HEK293 (cell line): Measurements from ENCODE around the gene SNCB.
"Not testable (repeated sequence)": the region's sequence is repeated elsewhere in the genome, so short reads cannot be mapped to it uniquely, and the experiment has no call there.

Experiments
- CTCF ChIA-PET: fragments of 350-600 bp; formaldehyde crosslinking; extraction: SDS; loops from one replicate; lab custom pipeline; 2021; ENCODE audit warnings: antibody characterized with exemption; lab: Yijun Ruan, JAX
- POLR2A ChIA-PET: fragments of 300-600 bp; formaldehyde crosslinking; extraction: SDS; loops from one replicate; lab custom pipeline; 2020; ENCODE audit warnings: antibody characterized with exemption, inconsistent platforms; lab: Yijun Ruan, JAX
- H3K27ac ChIP-seq: fragments of 200-500 bp; sonication (Bioruptor generic); 2 replicates; pipeline ENCODE4 v1.5.1; 2014; ENCODE audit warnings: low read depth, low read length, control low read depth, inconsistent platforms; ENCODE audit errors: extremely low read depth
- H3K36me3 ChIP-seq, 2 experiments: fragments of 200-500 bp in 1 of 2; sonication (Bioruptor generic) in 1 of 2; 1 replicate in 1 of 2; 2 replicates in 1 of 2; pipeline ENCODE4 v1.5.1; 2014 to 2017; ENCODE audit warnings: inconsistent platforms in 2 of 2, low read length in 2 of 2; ENCODE audit not compliant: control insufficient read depth in 2 of 2, insufficient read depth in 1 of 2
- H3K4me1 ChIP-seq: fragments of 200-500 bp; sonication (Bioruptor generic); 2 replicates; pipeline ENCODE4 v1.5.1; 2014; ENCODE audit warnings: mild to moderate bottlenecking, low read length, inconsistent platforms; ENCODE audit not compliant: control insufficient read depth, insufficient read depth
- H3K4me3 ChIP-seq: 2 replicates; pipeline ENCODE4 v1.5.1; 2011; ENCODE audit warnings: low read depth, mild to moderate bottlenecking, control low read depth, low read length, moderate library complexity
- H3K9me3 ChIP-seq: fragments of 200-500 bp; sonication (Bioruptor generic); 2 replicates; pipeline ENCODE4 v1.5.1; 2014; ENCODE audit warnings: low read depth, low read length, inconsistent platforms; ENCODE audit not compliant: control insufficient read depth, insufficient read depth
- EGR2 ChIP-seq: fragments of 450-650 bp; formaldehyde crosslinking; IDR thresholded peaks from 2 replicates; pipeline ENCODE4 v1.5.1; 2016; ENCODE audit warnings: low read depth, missing biosample characterization, missing genetic modification characterization
- KLF16 ChIP-seq: fragments of 450-650 bp; formaldehyde crosslinking; IDR thresholded peaks from 2 replicates; pipeline ENCODE4 v1.5.1; 2017; ENCODE audit warnings: missing biosample characterization, missing genetic modification characterization
- PRDM4 ChIP-seq: fragments of 450-650 bp; formaldehyde crosslinking; IDR thresholded peaks from 2 replicates; pipeline ENCODE4 v1.5.1; 2017; ENCODE audit warnings: missing biosample characterization, missing genetic modification characterization
- ZBTB8A ChIP-seq: fragments of 450-650 bp; formaldehyde crosslinking; IDR thresholded peaks from 2 replicates; pipeline ENCODE4 v1.5.1; 2016; ENCODE audit warnings: missing biosample characterization, missing genetic modification characterization
- ZNF114 ChIP-seq: fragments of 450-650 bp; formaldehyde crosslinking; IDR thresholded peaks from 2 replicates; pipeline ENCODE4 v1.5.0; 2017; ENCODE audit warnings: missing biosample characterization, missing genetic modification characterization
- ZNF175 ChIP-seq: fragments of 450-650 bp; formaldehyde crosslinking; IDR thresholded peaks from 2 replicates; pipeline ENCODE4 v1.5.1; 2016; ENCODE audit warnings: missing biosample characterization, missing genetic modification characterization
- ZNF274 ChIP-seq, 2 experiments: fragments of 200-500 bp in 1 of 2; fragments of 450-650 bp in 1 of 2; sonication (Bioruptor generic) in 1 of 2; formaldehyde crosslinking in 1 of 2; IDR thresholded peaks; 2 replicates each; pipeline versions ENCODE4 v1.5.1 to v1.6.1; 2014 to 2016; ENCODE audit warnings: borderline replicate concordance in 1 of 2, inconsistent platforms in 1 of 2, low read length in 1 of 2, missing biosample characterization in 1 of 2, missing genetic modification characterization in 1 of 2
- ZNF423 ChIP-seq: fragments of 450-650 bp; formaldehyde crosslinking; IDR thresholded peaks from 2 replicates; pipeline ENCODE4 v1.5.1; 2016; ENCODE audit warnings: missing biosample characterization, missing genetic modification characterization
- ZNF624 ChIP-seq: fragments of 450-650 bp; formaldehyde crosslinking; IDR thresholded peaks from 2 replicates; pipeline ENCODE4 v1.5.1; 2017; ENCODE audit warnings: missing biosample characterization, missing genetic modification characterization
- ZNF645 ChIP-seq: fragments of 450-650 bp; formaldehyde crosslinking; IDR thresholded peaks from 2 replicates; pipeline ENCODE4; 2016; ENCODE audit warnings: missing biosample characterization, missing genetic modification characterization
- ZSCAN30 ChIP-seq: fragments of 450-650 bp; IDR thresholded peaks from 2 replicates; pipeline ENCODE4 v1.5.1; 2018; ENCODE audit warnings: missing biosample characterization, mild to moderate bottlenecking, missing genetic modification characterization, moderate library complexity

SNCB gene

GRCh38 chr5:176599749-176600430 is 30.4 kb downstream of the SNCB start:
- CTCF ChIA-PET = interaction anchor here (0.6 to 0.9 kb wide), 3 partner anchors 26 to 481 kb away, joined by 3 to 4 read pairs (median 3); no protein-coding TSS in a partner anchor
- H3K36me3 ChIP-seq, H3K4me3 ChIP-seq, H3K27ac ChIP-seq, H3K4me1 ChIP-seq, H3K9me3 ChIP-seq, POLR2A ChIA-PET: not testable (repeated sequence)
- 0 out of 2 replicates have a peak, but pooled peaks have one; percentile 13 for TF ChIP-seq EGR2 (tag by site-specific recombination)

GRCh38 chr5:176597417-176598389 is 32.6 kb downstream of the SNCB start:
- H3K4me3 ChIP-seq = no peak overlapping the region
- no peak for TF ChIP-seq ZNF274 (IDR thresholded peaks at IDR 0.05; ENCODE audit: low read length)
- no peak for TF ChIP-seq ZNF274 (tag by site-specific recombination; IDR thresholded peaks at IDR 0.05; ENCODE audit: borderline replicate concordance)
- TF ChIP-seq ZBTB8A (tag by site-specific recombination) = no peak
- no peak for TF ChIP-seq ZNF114 (tag by site-specific recombination)
- no peak for TF ChIP-seq ZNF175 (tag by site-specific recombination)
- H3K36me3 ChIP-seq = peaks cover 0 to 7% of the 10 kb centered on the region in 2 experiments; a peak in 1 of 3 replicates
- no peaks in the 10 kb centered on the region for H3K4me1 ChIP-seq
- ChIA-PET POLR2A (no interaction called here), CTCF (no interaction called here)
- no peak overlapping the region for H3K27ac ChIP-seq
- H3K9me3 ChIP-seq = no peaks in the 10 kb centered on the region

GRCh38 chr5:176596689-176597416 is 33.5 kb downstream of the SNCB start:
- no peak for TF ChIP-seq ZNF624
- no peak for TF ChIP-seq PRDM4 (tag by site-specific recombination)
- no peak for TF ChIP-seq ZNF423
- no peak for TF ChIP-seq KLF16
- no peak for TF ChIP-seq ZNF645 (tag by site-specific recombination)
- no peak for TF ChIP-seq ZNF175 (tag by site-specific recombination)
- no peak for TF ChIP-seq ZSCAN30
- TF ChIP-seq, all 188 proteins: peak for 0
- no peak overlapping the region for H3K4me3 ChIP-seq
- H3K9me3 ChIP-seq = no peaks in the 10 kb centered on the region
- peaks cover 0 to 7% of the 10 kb centered on the region in 2 experiments; a peak in 1 of 3 replicates for H3K36me3 ChIP-seq
- no peaks in the 10 kb centered on the region for H3K4me1 ChIP-seq
- no peak overlapping the region for H3K27ac ChIP-seq
- ChIA-PET CTCF (no interaction called here), POLR2A (no interaction called here)
